GM23338 (cell line): ENCODE results near the gene CASQ2. TPM values are rescaled to one million over a fixed set of nuclear protein-coding genes. Genes with fewer than 3 reads are reported as not detected.

Experiments
- ATAC-seq: fragments of 200-7000 bp; cut with Tn5 transposase; 3 replicates; pipeline ENCODE4 v1.9.1; 2020
- DNase-seq: peaks from one replicate; pipeline ENCODE4 v3.0.0-alpha.2; 2015; ENCODE audit warnings: low spot score
- H2AFZ ChIP-seq: fragments of 200-600 bp; sonication (generic); 2 replicates; pipeline ENCODE4 v1.8.0; 2016; ENCODE audit warnings: antibody characterized with exemption, mild to moderate bottlenecking, moderate library complexity
- H3F3A ChIP-seq: fragments of 200-600 bp; sonication (generic); replicated peaks from 2 replicates; pipeline ENCODE4 v1.8.0; 2017; ENCODE audit warnings: antibody characterized with exemption, mixed run types, low read depth
- H3K27ac ChIP-seq: fragments of 200-600 bp; sonication (generic); 2 replicates; pipeline ENCODE4 v1.6.1; 2016; ENCODE audit warnings: low read depth
- H3K27me3 ChIP-seq: fragments of 200-600 bp; sonication (generic); 2 replicates; pipeline ENCODE4 v1.8.0; 2016; ENCODE audit warnings: mild to moderate bottlenecking, mixed run types, moderate library complexity; ENCODE audit not compliant: insufficient read depth
- H3K36me3 ChIP-seq: fragments of 200-600 bp; sonication (generic); 2 replicates; pipeline ENCODE4 v1.8.0; 2016; ENCODE audit warnings: mild to moderate bottlenecking; ENCODE audit not compliant: insufficient read depth
- H3K4me1 ChIP-seq: fragments of 200-600 bp; sonication (generic); 2 replicates; pipeline ENCODE4 v1.8.0; 2016; ENCODE audit warnings: mild to moderate bottlenecking, moderate library complexity; ENCODE audit not compliant: insufficient read depth
- H3K4me2 ChIP-seq: fragments of 200-600 bp; sonication (generic); 2 replicates; pipeline ENCODE4 v1.7.1; 2017; ENCODE audit warnings: mixed run types
- H3K4me3 ChIP-seq: fragments of 200-600 bp; sonication (generic); 2 replicates; pipeline ENCODE4 v1.6.1; 2016; ENCODE audit warnings: mixed run types
- H3K79me2 ChIP-seq: fragments of 200-600 bp; sonication (generic); replicated peaks from 2 replicates; pipeline ENCODE4 v1.8.0; 2017; ENCODE audit warnings: mild to moderate bottlenecking; ENCODE audit not compliant: insufficient read depth
- H3K9me2 ChIP-seq: fragments of 200-600 bp; sonication (generic); 2 replicates; pipeline ENCODE4 v1.8.0; 2017; ENCODE audit not compliant: insufficient read depth
- H4K20me1 ChIP-seq: fragments of 200-600 bp; sonication (generic); replicated peaks from 2 replicates; pipeline ENCODE4 v1.8.0; 2017; ENCODE audit warnings: mild to moderate bottlenecking; ENCODE audit not compliant: insufficient read depth
- H3K27ac Mint-ChIP-seq: 2 replicates; pipeline ENCODE4 v1.8.0; 2020; ENCODE audit warnings: inconsistent platforms, mild to moderate bottlenecking, moderate library complexity, mixed read lengths
- H3K27me3 Mint-ChIP-seq: 3 replicates; pipeline ENCODE4 v1.8.0; 2022; ENCODE audit warnings: low read depth, mild to moderate bottlenecking, moderate library complexity, mixed read lengths, inconsistent platforms; ENCODE audit not compliant: insufficient read depth, poor library complexity
- H3K36me3 Mint-ChIP-seq: 3 replicates; pipeline ENCODE4 v1.8.0; 2021; ENCODE audit warnings: low read depth, mild to moderate bottlenecking, inconsistent platforms, moderate library complexity, mixed read lengths
- H3K4me1 Mint-ChIP-seq: 3 replicates; pipeline ENCODE4 v1.8.0; 2020; ENCODE audit warnings: mild to moderate bottlenecking, inconsistent platforms, mixed read lengths
- H3K4me3 Mint-ChIP-seq: 3 replicates; pipeline ENCODE4 v1.8.0; 2021; ENCODE audit warnings: moderate library complexity, mild to moderate bottlenecking, inconsistent platforms, mixed read lengths
- H3K9me3 Mint-ChIP-seq: 3 replicates; pipeline ENCODE4 v1.8.0; 2020; ENCODE audit warnings: moderate library complexity, mild to moderate bottlenecking, inconsistent platforms, mixed read lengths
- CREB1 ChIP-seq: fragments of 250-450 bp; sonication (Bioruptor Pico); IDR thresholded peaks from 2 replicates; pipeline ENCODE4 v1.5.0; 2020; ENCODE audit warnings: low read depth, mild to moderate bottlenecking, moderate library complexity
- EZH2 ChIP-seq: fragments of 200-600 bp; sonication (generic); IDR thresholded peaks from one replicate; pipeline ENCODE4 v1.8.0; 2017; ENCODE audit warnings: antibody characterized with exemption, mild to moderate bottlenecking, low read depth; ENCODE audit not compliant: unreplicated experiment
- EZH2phosphoT487 ChIP-seq: fragments of 200-600 bp; sonication (generic); IDR thresholded peaks from one replicate; pipeline ENCODE4 v1.8.1; 2018; ENCODE audit warnings: antibody characterized with exemption; ENCODE audit not compliant: unreplicated experiment
- POLR2AphosphoS5 ChIP-seq: IDR thresholded peaks from 2 replicates; pipeline ENCODE4 v1.6.1; 2016; ENCODE audit warnings: antibody characterized with exemption, low read depth
- ZNF331 ChIP-seq: fragments of 250-450 bp; sonication (Bioruptor Pico); IDR thresholded peaks from 2 replicates; pipeline ENCODE4 v1.5.0; 2020; ENCODE audit warnings: low read depth, mild to moderate bottlenecking, moderate library complexity
- polyA plus RNA-seq: library from polyadenylated mRNA; unstranded; fragments of >200 nt; fragmentation: Nextera tagmentation; extraction: Ambion mirVana; gene quantifications from 2 replicates; pipeline ENCODE4 v1.2.1, GENCODE V29; 2016
- total RNA-seq: library from RNA; depleted of rRNA; stranded (reverse); fragments of >200 nt; shearing (Covaris generic); gene quantifications from 2 replicates; pipeline ENCODE4 v1.2.3, GENCODE V29; 2014
- TF ChIP-seq, protein P1 (sequence below): fragments of 250-450 bp; sonication (Bioruptor Pico); IDR thresholded peaks from 2 replicates; pipeline ENCODE4 v1.5.0; 2020; ENCODE audit warnings: mild to moderate bottlenecking, moderate library complexity
- TF ChIP-seq, protein P2 (sequence below), 2 experiments: fragments of 200-600 bp in 1 of 2; sonication (generic) in 1 of 2; conservative IDR thresholded peaks; 2 replicates each; pipeline versions ENCODE4 v1.5.1 to v1.6.1; 2016 to 2017; ENCODE audit warnings: antibody characterized with exemption in 2 of 2, low read depth in 2 of 2, mild to moderate bottlenecking in 2 of 2, moderate library complexity in 1 of 2
- TF ChIP-seq, protein P3 (sequence below): IDR thresholded peaks from one replicate; pipeline ENCODE4 v1.6.1; 2018; ENCODE audit warnings: antibody characterized with exemption; ENCODE audit not compliant: unreplicated experiment

Gene CASQ2
- total and polyA plus RNA-seq, 2 experiments from 2014 or later: not detected

DNA sequence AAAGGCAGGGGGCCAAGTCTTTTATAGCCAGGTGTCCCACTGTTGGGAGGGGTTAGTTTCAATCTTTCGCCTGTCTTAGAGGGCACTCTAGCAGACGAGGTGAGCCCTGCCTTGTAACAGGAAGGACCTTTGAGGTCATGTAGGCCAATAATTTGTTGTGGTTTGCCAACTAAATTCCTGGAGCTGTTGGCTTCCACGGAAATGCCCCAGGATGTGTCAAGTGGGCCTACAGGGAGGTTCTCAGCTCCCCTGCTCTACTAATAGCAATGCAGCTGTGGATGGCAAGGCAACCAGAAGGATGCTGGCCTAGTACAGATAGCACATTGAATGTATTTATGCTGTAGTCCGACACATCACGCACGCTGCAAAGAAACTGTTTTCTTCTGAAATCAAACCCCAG, 22.3 kb upstream of the CASQ2 start:
- no peak overlapping the region for H3K4me3 ChIP-seq
- no peak for DNase-seq
- no peaks in the 10 kb centered on the region for H3K27me3 ChIP-seq
- Mint-ChIP-seq H3K27ac (no peak overlapping the region), H3K4me3 (no peak overlapping the region), H3K27me3 (peaks cover 3% of the 10 kb centered on the region), H3K4me1 (peaks cover 26% of the 10 kb centered on the region), H3K9me3 (peaks cover 12% of the 10 kb centered on the region; the same call in 2 of the 3 replicates), H3K36me3 (peaks cover 7% of the 10 kb centered on the region; the same call in 1 of the 3 replicates)
- TF ChIP-seq, protein P1, sequence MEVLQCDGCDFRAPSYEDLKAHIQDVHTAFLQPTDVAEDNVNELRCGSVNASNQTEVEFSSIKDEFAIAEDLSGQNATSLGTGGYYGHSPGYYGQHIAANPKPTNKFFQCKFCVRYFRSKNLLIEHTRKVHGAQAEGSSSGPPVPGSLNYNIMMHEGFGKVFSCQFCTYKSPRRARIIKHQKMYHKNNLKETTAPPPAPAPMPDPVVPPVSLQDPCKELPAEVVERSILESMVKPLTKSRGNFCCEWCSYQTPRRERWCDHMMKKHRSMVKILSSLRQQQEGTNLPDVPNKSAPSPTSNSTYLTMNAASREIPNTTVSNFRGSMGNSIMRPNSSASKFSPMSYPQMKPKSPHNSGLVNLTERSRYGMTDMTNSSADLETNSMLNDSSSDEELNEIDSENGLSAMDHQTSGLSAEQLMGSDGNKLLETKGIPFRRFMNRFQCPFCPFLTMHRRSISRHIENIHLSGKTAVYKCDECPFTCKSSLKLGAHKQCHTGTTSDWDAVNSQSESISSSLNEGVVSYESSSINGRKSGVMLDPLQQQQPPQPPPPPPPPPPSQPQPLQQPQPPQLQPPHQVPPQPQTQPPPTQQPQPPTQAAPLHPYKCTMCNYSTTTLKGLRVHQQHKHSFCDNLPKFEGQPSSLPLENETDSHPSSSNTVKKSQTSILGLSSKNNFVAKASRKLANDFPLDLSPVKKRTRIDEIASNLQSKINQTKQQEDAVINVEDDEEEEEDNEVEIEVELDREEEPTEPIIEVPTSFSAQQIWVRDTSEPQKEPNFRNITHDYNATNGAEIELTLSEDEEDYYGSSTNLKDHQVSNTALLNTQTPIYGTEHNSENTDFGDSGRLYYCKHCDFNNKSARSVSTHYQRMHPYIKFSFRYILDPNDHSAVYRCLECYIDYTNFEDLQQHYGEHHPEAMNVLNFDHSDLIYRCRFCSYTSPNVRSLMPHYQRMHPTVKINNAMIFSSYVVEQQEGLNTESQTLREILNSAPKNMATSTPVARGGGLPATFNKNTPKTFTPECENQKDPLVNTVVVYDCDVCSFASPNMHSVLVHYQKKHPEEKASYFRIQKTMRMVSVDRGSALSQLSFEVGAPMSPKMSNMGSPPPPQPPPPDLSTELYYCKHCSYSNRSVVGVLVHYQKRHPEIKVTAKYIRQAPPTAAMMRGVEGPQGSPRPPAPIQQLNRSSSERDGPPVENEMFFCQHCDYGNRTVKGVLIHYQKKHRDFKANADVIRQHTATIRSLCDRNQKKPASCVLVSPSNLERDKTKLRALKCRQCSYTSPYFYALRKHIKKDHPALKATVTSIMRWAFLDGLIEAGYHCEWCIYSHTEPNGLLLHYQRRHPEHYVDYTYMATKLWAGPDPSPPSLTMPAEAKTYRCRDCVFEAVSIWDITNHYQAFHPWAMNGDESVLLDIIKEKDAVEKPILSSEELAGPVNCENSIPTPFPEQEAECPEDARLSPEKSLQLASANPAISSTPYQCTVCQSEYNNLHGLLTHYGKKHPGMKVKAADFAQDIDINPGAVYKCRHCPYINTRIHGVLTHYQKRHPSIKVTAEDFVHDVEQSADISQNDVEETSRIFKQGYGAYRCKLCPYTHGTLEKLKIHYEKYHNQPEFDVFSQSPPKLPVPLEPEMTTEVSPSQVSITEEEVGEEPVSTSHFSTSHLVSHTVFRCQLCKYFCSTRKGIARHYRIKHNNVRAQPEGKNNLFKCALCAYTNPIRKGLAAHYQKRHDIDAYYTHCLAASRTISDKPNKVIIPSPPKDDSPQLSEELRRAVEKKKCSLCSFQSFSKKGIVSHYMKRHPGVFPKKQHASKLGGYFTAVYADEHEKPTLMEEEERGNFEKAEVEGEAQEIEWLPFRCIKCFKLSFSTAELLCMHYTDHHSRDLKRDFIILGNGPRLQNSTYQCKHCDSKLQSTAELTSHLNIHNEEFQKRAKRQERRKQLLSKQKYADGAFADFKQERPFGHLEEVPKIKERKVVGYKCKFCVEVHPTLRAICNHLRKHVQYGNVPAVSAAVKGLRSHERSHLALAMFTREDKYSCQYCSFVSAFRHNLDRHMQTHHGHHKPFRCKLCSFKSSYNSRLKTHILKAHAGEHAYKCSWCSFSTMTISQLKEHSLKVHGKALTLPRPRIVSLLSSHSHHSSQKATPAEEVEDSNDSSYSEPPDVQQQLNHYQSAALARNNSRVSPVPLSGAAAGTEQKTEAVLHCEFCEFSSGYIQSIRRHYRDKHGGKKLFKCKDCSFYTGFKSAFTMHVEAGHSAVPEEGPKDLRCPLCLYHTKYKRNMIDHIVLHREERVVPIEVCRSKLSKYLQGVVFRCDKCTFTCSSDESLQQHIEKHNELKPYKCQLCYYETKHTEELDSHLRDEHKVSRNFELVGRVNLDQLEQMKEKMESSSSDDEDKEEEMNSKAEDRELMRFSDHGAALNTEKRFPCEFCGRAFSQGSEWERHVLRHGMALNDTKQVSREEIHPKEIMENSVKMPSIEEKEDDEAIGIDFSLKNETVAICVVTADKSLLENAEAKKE: no peak
- TF ChIP-seq, protein P2, sequence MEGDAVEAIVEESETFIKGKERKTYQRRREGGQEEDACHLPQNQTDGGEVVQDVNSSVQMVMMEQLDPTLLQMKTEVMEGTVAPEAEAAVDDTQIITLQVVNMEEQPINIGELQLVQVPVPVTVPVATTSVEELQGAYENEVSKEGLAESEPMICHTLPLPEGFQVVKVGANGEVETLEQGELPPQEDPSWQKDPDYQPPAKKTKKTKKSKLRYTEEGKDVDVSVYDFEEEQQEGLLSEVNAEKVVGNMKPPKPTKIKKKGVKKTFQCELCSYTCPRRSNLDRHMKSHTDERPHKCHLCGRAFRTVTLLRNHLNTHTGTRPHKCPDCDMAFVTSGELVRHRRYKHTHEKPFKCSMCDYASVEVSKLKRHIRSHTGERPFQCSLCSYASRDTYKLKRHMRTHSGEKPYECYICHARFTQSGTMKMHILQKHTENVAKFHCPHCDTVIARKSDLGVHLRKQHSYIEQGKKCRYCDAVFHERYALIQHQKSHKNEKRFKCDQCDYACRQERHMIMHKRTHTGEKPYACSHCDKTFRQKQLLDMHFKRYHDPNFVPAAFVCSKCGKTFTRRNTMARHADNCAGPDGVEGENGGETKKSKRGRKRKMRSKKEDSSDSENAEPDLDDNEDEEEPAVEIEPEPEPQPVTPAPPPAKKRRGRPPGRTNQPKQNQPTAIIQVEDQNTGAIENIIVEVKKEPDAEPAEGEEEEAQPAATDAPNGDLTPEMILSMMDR (conservative IDR thresholded peaks at IDR 0.05; ENCODE audit: low read depth in 2 of 2): no peak
- TF ChIP-seq ZNF331 (CRISPR knock-in tag): no peak
- no peak for TF ChIP-seq EZH2
- no peak for TF ChIP-seq CREB1 (CRISPR knock-in tag)
- TF ChIP-seq POLR2AphosphoS5: no peak
- TF ChIP-seq, protein P3, sequence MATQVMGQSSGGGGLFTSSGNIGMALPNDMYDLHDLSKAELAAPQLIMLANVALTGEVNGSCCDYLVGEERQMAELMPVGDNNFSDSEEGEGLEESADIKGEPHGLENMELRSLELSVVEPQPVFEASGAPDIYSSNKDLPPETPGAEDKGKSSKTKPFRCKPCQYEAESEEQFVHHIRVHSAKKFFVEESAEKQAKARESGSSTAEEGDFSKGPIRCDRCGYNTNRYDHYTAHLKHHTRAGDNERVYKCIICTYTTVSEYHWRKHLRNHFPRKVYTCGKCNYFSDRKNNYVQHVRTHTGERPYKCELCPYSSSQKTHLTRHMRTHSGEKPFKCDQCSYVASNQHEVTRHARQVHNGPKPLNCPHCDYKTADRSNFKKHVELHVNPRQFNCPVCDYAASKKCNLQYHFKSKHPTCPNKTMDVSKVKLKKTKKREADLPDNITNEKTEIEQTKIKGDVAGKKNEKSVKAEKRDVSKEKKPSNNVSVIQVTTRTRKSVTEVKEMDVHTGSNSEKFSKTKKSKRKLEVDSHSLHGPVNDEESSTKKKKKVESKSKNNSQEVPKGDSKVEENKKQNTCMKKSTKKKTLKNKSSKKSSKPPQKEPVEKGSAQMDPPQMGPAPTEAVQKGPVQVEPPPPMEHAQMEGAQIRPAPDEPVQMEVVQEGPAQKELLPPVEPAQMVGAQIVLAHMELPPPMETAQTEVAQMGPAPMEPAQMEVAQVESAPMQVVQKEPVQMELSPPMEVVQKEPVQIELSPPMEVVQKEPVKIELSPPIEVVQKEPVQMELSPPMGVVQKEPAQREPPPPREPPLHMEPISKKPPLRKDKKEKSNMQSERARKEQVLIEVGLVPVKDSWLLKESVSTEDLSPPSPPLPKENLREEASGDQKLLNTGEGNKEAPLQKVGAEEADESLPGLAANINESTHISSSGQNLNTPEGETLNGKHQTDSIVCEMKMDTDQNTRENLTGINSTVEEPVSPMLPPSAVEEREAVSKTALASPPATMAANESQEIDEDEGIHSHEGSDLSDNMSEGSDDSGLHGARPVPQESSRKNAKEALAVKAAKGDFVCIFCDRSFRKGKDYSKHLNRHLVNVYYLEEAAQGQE: no peak
- TF ChIP-seq EZH2phosphoT487: no peak
- H3F3A ChIP-seq: no peaks in the 10 kb centered on the region
- no peaks in the 10 kb centered on the region for H4K20me1 ChIP-seq
- peak; percentile 25; the same call in 2 of the 3 replicates for ATAC-seq
- H3K9me2 ChIP-seq: no peaks in the 10 kb centered on the region; the same call in 1 of the 2 replicates
- H3K36me3 ChIP-seq: 0 out of 2 replicates have a peak, but pooled peaks cover 4% of the 10 kb centered on the region
- H3K79me2 ChIP-seq: no peaks in the 10 kb centered on the region
- H3K4me2 ChIP-seq: no peak overlapping the region
- no peak overlapping the region for H2AFZ ChIP-seq
- peaks cover 16% of the 10 kb centered on the region for H3K4me1 ChIP-seq
- no peak overlapping the region for H3K27ac ChIP-seq
